B cell (primary cell): Measurements from ENCODE around the gene VPS45. TPM values are rescaled to one million over a fixed set of nuclear protein-coding genes. Genes with fewer than 3 reads are reported as not detected.
A peak's percentile ranks its signal among the peaks of the same experiment; 100 is the strongest.

Experiments
- ATAC-seq: fragments of 200-7000 bp; cut with Tn5 transposase; one replicate; pipeline ENCODE4 v1.10.0; 2021; ENCODE audit warnings: low read depth, mild to moderate bottlenecking, moderate number of reproducible peaks, moderate library complexity
- CTCF ChIA-PET: fragments of 350-600 bp; sonication (Branson Sonifier 250); formaldehyde crosslinking; loops from one replicate; lab custom pipeline; 2021; ENCODE audit warnings: antibody characterized with exemption, inconsistent platforms; lab: Charles Lee
- POLR2A ChIA-PET: fragments of 350-600 bp; sonication (Branson Sonifier 250); formaldehyde crosslinking; loops from one replicate; lab custom pipeline; 2021; ENCODE audit warnings: antibody characterized with exemption; lab: Charles Lee
- DNase-seq: peaks from one replicate; pipeline ENCODE4 v3.0.0; 2013
- H2AFZ ChIP-seq: 2 replicates; pipeline ENCODE4 v1.6.1; 2012; ENCODE audit warnings: mild to moderate bottlenecking, low read depth, low read length; ENCODE audit not compliant: insufficient read depth, poor library complexity, severe bottlenecking
- H3K27ac ChIP-seq, 2 donors: 1 replicate in 1 of 2; 2 replicates in 1 of 2; pipeline ENCODE4 v1.5.1; 2012 to 2013; ENCODE audit warnings: low read length in 2 of 2, mild to moderate bottlenecking in 2 of 2, moderate library complexity in 1 of 2
- H3K27me3 ChIP-seq, 4 experiments: fragments of 200-600 bp in 1 of 4; sonication (generic) in 1 of 4; replicated peaks in 1 of 4; 1 replicate in 2 of 4; 2 replicates in 2 of 4; pipeline versions ENCODE4 v1.6.1 to v1.7.0; 2013 to 2016; ENCODE audit warnings: low read length in 3 of 4, mild to moderate bottlenecking in 2 of 4, mixed read lengths in 1 of 4, moderate library complexity in 1 of 4; ENCODE audit not compliant: insufficient read depth in 4 of 4, control insufficient read depth in 3 of 4; ENCODE audit errors: control extremely low read depth in 1 of 4
- H3K36me3 ChIP-seq, 2 experiments: replicated peaks in 1 of 2; 1 replicate in 1 of 2; 2 replicates in 1 of 2; pipeline versions ENCODE4 v1.6.1 to v1.7.1; 2013; ENCODE audit warnings: low read length in 1 of 2; ENCODE audit not compliant: insufficient read depth in 2 of 2, control insufficient read depth in 1 of 2; ENCODE audit errors: control extremely low read depth in 1 of 2, extremely low read depth in 1 of 2
- H3K4me1 ChIP-seq, 2 donors: fragments of 200-600 bp in 1 of 2; sonication (generic) in 1 of 2; 1 replicate in 1 of 2; 2 replicates in 1 of 2; pipeline versions ENCODE4 v1.5.1 to v1.6.1; 2013 to 2017; ENCODE audit warnings: low read length in 2 of 2; ENCODE audit not compliant: control insufficient read depth in 2 of 2, insufficient read depth in 2 of 2
- H3K4me2 ChIP-seq: replicated peaks from 2 replicates; pipeline ENCODE3; 2012; ENCODE audit warnings: mild to moderate bottlenecking, low read depth, low read length; ENCODE audit not compliant: poor library complexity, severe bottlenecking
- H3K4me3 ChIP-seq, 5 experiments: fragments of 200-600 bp in 1 of 5; sonication (generic) in 1 of 5; 1 replicate in 3 of 5; 2 replicates in 2 of 5; pipeline versions ENCODE4 v1.5.1 to v1.7.0; 2011 to 2016; ENCODE audit warnings: low read length in 4 of 5, mild to moderate bottlenecking in 4 of 5, low read depth in 2 of 5, control low read depth in 1 of 5, moderate library complexity in 1 of 5; ENCODE audit not compliant: insufficient read depth in 1 of 5; ENCODE audit errors: control extremely low read depth in 1 of 5, extremely low read depth in 1 of 5
- H3K79me2 ChIP-seq: fragments of 200-600 bp; sonication (generic); one replicate; pipeline ENCODE4 v1.6.0; 2016; ENCODE audit warnings: low read length; ENCODE audit not compliant: control insufficient read depth, insufficient read depth
- H3K9ac ChIP-seq: fragments of 200-600 bp; sonication (generic); 2 replicates; pipeline ENCODE4 v1.6.1; 2017; ENCODE audit warnings: mild to moderate bottlenecking, low read length, moderate library complexity
- H3K9me3 ChIP-seq, 3 donors: one replicate each; pipeline versions ENCODE4 v1.6.1 to v1.7.1; 2013; ENCODE audit warnings: low read length in 2 of 3; ENCODE audit not compliant: control insufficient read depth in 2 of 3, insufficient read depth in 1 of 3; ENCODE audit errors: control extremely low read depth in 1 of 3
- H4K20me1 ChIP-seq: 2 replicates; pipeline ENCODE4 v1.6.0; 2012; ENCODE audit warnings: mild to moderate bottlenecking, low read length; ENCODE audit not compliant: insufficient read depth, control insufficient read depth, poor library complexity, severe bottlenecking
- H3K27ac Mint-ChIP-seq: one replicate; pipeline ENCODE4 v1.8.0; 2021; ENCODE audit warnings: mixed read lengths
- H3K27me3 Mint-ChIP-seq: one replicate; pipeline ENCODE4 v1.8.0; 2021; ENCODE audit warnings: mixed read lengths
- H3K4me1 Mint-ChIP-seq: one replicate; pipeline ENCODE4 v1.8.0; 2021; ENCODE audit warnings: mixed read lengths
- H3K4me3 Mint-ChIP-seq: one replicate; pipeline ENCODE4 v1.8.0; 2021; ENCODE audit warnings: mixed read lengths
- H3K9me3 Mint-ChIP-seq: one replicate; pipeline ENCODE4 v1.8.0; 2022; ENCODE audit warnings: mixed read lengths; ENCODE audit not compliant: insufficient read depth
- EZH2 ChIP-seq: IDR thresholded peaks from 2 replicates; pipeline ENCODE4 v1.6.1; 2012; ENCODE audit warnings: borderline replicate concordance, low read depth, mild to moderate bottlenecking, moderate library complexity, low read length; ENCODE audit not compliant: insufficient read depth, poor library complexity, severe bottlenecking
- WGBS: methylation state at CpG from one replicate; pipeline ENCODE4 v1.1.5; 2013; ENCODE audit warnings: missing lambda C conversion rate; ENCODE audit not compliant: insufficient coverage; 5-methylcytosine and 5-hydroxymethylcytosine counted together
- intact Hi-C: fragments of 100-400 bp; cut with micrococcal nuclease; formaldehyde crosslinking; loops from one replicate; pipeline ENCODE4 v1.10.0; 2022
- polyA plus RNA-seq: library from polyadenylated mRNA; depleted of rRNA; stranded (reverse); fragments of >200 nt; gene quantifications from 2 replicates; pipeline ENCODE4 v1.2.3, GENCODE V29; 2012
- total RNA-seq, 2 donors: library from RNA; stranded (reverse); fragments of 120-200 nt in 1 of 2; gene quantifications; 1 replicate in 1 of 2; 2 replicates in 1 of 2; pipeline versions ENCODE4 v1.2.3 to v1.2.4, GENCODE V29; 2013 to 2022
- TF ChIP-seq, protein P1 (sequence below): fragments of 200-600 bp; IDR thresholded peaks from one replicate; pipeline ENCODE4 v1.8.0; 2022; ENCODE audit warnings: antibody characterized with exemption, mild to moderate bottlenecking

The VPS45 gene
- total and polyA plus RNA-seq, 2 donors (not counting 1 experiment from before 2014, with no cell fraction given) = 23.4 to 49.1 TPM

GRCh38 chr1:150152182-150152536 lies 84.6 kb downstream of the VPS45 start:
- no CpG with 5 or more reads among the region's 2 CpGs for WGBS
- peak overlapping the region; percentile 73 to 96 (median 94) for H3K4me3 ChIP-seq
- no peak for ATAC-seq
- TF ChIP-seq EZH2 = no peak
- TF ChIP-seq, protein P1, sequence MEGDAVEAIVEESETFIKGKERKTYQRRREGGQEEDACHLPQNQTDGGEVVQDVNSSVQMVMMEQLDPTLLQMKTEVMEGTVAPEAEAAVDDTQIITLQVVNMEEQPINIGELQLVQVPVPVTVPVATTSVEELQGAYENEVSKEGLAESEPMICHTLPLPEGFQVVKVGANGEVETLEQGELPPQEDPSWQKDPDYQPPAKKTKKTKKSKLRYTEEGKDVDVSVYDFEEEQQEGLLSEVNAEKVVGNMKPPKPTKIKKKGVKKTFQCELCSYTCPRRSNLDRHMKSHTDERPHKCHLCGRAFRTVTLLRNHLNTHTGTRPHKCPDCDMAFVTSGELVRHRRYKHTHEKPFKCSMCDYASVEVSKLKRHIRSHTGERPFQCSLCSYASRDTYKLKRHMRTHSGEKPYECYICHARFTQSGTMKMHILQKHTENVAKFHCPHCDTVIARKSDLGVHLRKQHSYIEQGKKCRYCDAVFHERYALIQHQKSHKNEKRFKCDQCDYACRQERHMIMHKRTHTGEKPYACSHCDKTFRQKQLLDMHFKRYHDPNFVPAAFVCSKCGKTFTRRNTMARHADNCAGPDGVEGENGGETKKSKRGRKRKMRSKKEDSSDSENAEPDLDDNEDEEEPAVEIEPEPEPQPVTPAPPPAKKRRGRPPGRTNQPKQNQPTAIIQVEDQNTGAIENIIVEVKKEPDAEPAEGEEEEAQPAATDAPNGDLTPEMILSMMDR = no peak
- intact Hi-C loops = no loop called here
- Mint-ChIP-seq H3K4me3 (peak overlapping the region; percentile 98), H3K27ac (peak overlapping the region; percentile 99), H3K27me3 (no peaks in the 10 kb centered on the region), H3K9me3 (no peaks in the 10 kb centered on the region), H3K4me1 (peaks cover 79% of the 10 kb centered on the region)
- no peaks in the 10 kb centered on the region for H3K27me3 ChIP-seq
- H3K27ac ChIP-seq = peak overlapping the region; percentile 65 to 95
- DNase-seq = no peak
- peaks cover 21% of the 10 kb centered on the region for H4K20me1 ChIP-seq
- H3K4me1 ChIP-seq = peaks cover 55 to 64% of the 10 kb centered on the region in 2 donors
- no peak overlapping the region for H2AFZ ChIP-seq
- H3K9ac ChIP-seq = peak overlapping the region; percentile 98
- no peaks in the 10 kb centered on the region for H3K9me3 ChIP-seq
- ChIA-PET CTCF (interaction anchor here (0.7 to 4.2 kb wide), 8 partner anchors 10 to 84 kb away, joined by 3 to 19 read pairs (median 6); partner anchors contain the start of gene VPS45), POLR2A (interaction anchor here (0.7 to 5.0 kb wide), 4 partner anchors 10 to 1359 kb away, joined by 5 to 139 read pairs (median 13); partner anchors contain the start of gene CGN)
- H3K79me2 ChIP-seq = peaks cover 58% of the 10 kb centered on the region
- H3K36me3 ChIP-seq = peaks cover 4 to 53% of the 10 kb centered on the region in 2 experiments
- H3K4me2 ChIP-seq = peak overlapping the region; percentile 88

DNA sequence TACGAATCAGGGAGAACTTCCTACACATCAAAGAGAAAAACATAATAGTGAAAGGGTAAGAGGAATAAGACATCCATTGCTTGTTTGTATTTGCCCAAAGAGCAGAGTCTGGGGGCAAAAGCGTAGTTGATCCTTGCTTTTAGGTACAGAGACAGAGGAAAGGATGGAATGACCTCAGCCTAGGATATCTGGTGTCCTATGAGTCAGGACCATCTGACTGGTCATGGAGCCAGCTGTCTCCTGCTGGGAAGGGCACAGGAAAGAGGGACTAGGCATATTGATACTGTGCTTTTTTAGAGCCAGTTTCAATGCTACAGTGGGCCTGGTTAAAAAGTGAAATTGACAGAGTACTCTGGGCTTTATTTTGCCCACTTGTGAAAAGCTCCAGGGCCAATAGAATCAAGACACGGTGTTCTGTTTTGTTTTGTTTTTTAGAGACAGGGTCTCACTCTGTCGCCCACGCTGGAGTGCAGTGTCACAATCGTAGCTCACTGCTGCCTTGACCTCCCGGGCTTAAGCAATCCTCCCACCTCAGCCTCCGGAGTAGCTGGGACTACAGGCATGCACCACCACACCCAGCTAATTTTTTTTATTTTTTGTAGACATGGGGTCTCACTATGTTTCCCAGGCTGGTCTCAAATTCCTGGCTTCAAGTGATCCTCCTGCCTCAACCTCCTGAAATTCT lies 85.3 kb downstream of the VPS45 start:
- H3K4me3 Mint-ChIP-seq = peak overlapping the region; percentile 80
- POLR2A ChIA-PET = interaction anchor here (5.0 kb wide), 1 partner anchor 9 kb away, joined by 139 read pairs; no protein-coding TSS in a partner anchor
- Histone ChIP-seq H3K36me3 (peaks cover 4 to 61% of the 10 kb centered on the region in 2 experiments), H3K27me3 (no peaks in the 10 kb centered on the region), H3K27ac (peak overlapping the region; percentile 33 to 95), H3K79me2 (peaks cover 51% of the 10 kb centered on the region), H3K4me3 (peak overlapping the region in 1 of 5 experiments; percentile 10), H3K4me1 (peaks cover 57 to 69% of the 10 kb centered on the region in 2 donors), H4K20me1 (peaks cover 23% of the 10 kb centered on the region), H2AFZ (no peak overlapping the region), H3K9ac (no peak overlapping the region), H3K4me2 (peak overlapping the region; percentile 88), H3K9me3 (no peaks in the 10 kb centered on the region)
- no peak for ATAC-seq
- intact Hi-C loops = no loop called here
- H3K9me3 Mint-ChIP-seq = no peaks in the 10 kb centered on the region
- H3K27me3 Mint-ChIP-seq = no peaks in the 10 kb centered on the region
- 70% methylated on average over 5 of the region's 8 CpGs for WGBS
- DNase-seq = no peak
- CTCF ChIA-PET = interaction anchor here (0.7 to 4.2 kb wide), 7 partner anchors 9 to 79 kb away, joined by 3 to 19 read pairs (median 6); no protein-coding TSS in a partner anchor
- TF ChIP-seq, protein P1 = no peak
- no peak for TF ChIP-seq EZH2
- H3K27ac Mint-ChIP-seq = peak overlapping the region; percentile 89
- peaks cover 82% of the 10 kb centered on the region for H3K4me1 Mint-ChIP-seq
